Kidney (tissue), 14 donors: ENCODE data around the gene SLC20A1. TPM values are rescaled to one million over a fixed set of nuclear protein-coding genes. Genes with fewer than 3 reads are reported as not detected.

Experiments
- DNase-seq, 5 donors: peaks; one replicate each; pipeline ENCODE4 v3.0.0-alpha.2; 2013 to 2020
- FAIRE-seq: peaks from 2 replicates; lab custom pipeline; 2012; peaks lifted over from hg19 to GRCh38; lab: Jason Lieb, UNC
- H3K27ac ChIP-seq, 2 donors: one replicate each; pipeline ENCODE4 v1.7.0; 2013; ENCODE audit warnings: low read depth in 2 of 2, low read length in 2 of 2, inconsistent platforms in 1 of 2
- H3K27me3 ChIP-seq: one replicate; pipeline ENCODE4 v1.7.1; 2013; ENCODE audit warnings: low read length, inconsistent platforms; ENCODE audit not compliant: control insufficient read depth, insufficient read depth
- H3K36me3 ChIP-seq, 3 donors: one replicate each; pipeline versions ENCODE4 v1.7.0 to v1.7.1; 2013; ENCODE audit warnings: low read length in 3 of 3, control low read depth in 1 of 3, inconsistent platforms in 1 of 3; ENCODE audit not compliant: insufficient read depth in 3 of 3, control insufficient read depth in 2 of 3
- H3K4me1 ChIP-seq, 3 donors: one replicate each; pipeline versions ENCODE4 v1.7.0 to v1.7.1; 2013; ENCODE audit warnings: low read length in 3 of 3, inconsistent platforms in 1 of 3, low read depth in 1 of 3; ENCODE audit not compliant: control insufficient read depth in 2 of 3, insufficient read depth in 2 of 3
- H3K4me3 ChIP-seq, 3 donors: one replicate each; pipeline versions ENCODE4 v1.7.0 to v1.8.1; 2013; ENCODE audit warnings: low read length in 3 of 3, control low read depth in 1 of 3, inconsistent platforms in 1 of 3
- H3K9ac ChIP-seq, 3 donors: one replicate each; pipeline versions ENCODE4 v1.7.0 to v1.7.1; 2013; ENCODE audit warnings: low read length in 3 of 3, control low read depth in 1 of 3, inconsistent platforms in 1 of 3
- H3K9me3 ChIP-seq, 3 donors: one replicate each; pipeline versions ENCODE4 v1.7.0 to v1.7.1; 2013; ENCODE audit warnings: low read length in 3 of 3, control low read depth in 1 of 3, inconsistent platforms in 1 of 3; ENCODE audit not compliant: control insufficient read depth in 2 of 3, insufficient read depth in 1 of 3
- intact Hi-C: fragments of 100-400 bp; cut with DNase I; formaldehyde crosslinking; loops from one replicate; pipeline ENCODE4 v1.11.1; 2022
- polyA plus RNA-seq: library from polyadenylated mRNA; stranded (reverse); fragments of 350-450 nt; fragmentation: Illumina TruSeq; extraction: RNeasy Lipid Tissue Mini Kit (QIAGEN cat#74804); gene quantifications from one replicate; pipeline ENCODE4 v1.2.3, GENCODE V29; 2014; ENCODE audit warnings: low read depth, low replicate concordance; ENCODE audit not compliant: insufficient read depth
- total RNA-seq: library from RNA; stranded (reverse); fragmentation: NEBNext Ultra II Directional; extraction: Animal tissue kit (Norgen Biotek cat#: 25700); gene quantifications from one replicate; pipeline ENCODE4 v1.2.1, GENCODE V29; 2021
- TF ChIP-seq, protein P1 (sequence below): IDR thresholded peaks from 3 replicates; pipeline ENCODE4 v1.5.1; 2012; ENCODE audit warnings: mild to moderate bottlenecking, moderate library complexity, borderline replicate concordance; ENCODE audit not compliant: insufficient read depth; ENCODE audit errors: extremely low read depth
- donor health status: control.
- donor health status: control.
- donor health status: control.
- donor health status: control.
- donor health status: control.
- donor health status: DM: yes; HTN: yes; CAD: no.
- donor health status: Normal renal cell carcinoma (clear cell type).

Gene SLC20A1
- total and polyA plus RNA-seq, 2 donors from 2014 or later, result 10.4 to 46.2 TPM

GRCh38 chr2:112658839-112659667 lies 13.3 kb downstream of the SLC20A1 start:
- Histone ChIP-seq H3K4me1 (peaks cover 0 to 12% (median 5%) of the 10 kb centered on the region in 3 donors), H3K9ac (no peak overlapping the region), H3K27ac (no peak overlapping the region), H3K27me3 (no peaks in the 10 kb centered on the region), H3K4me3 (no peak overlapping the region), H3K9me3 (no peaks in the 10 kb centered on the region), H3K36me3 (peaks cover 4 to 37% (median 18%) of the 10 kb centered on the region in 3 donors)
- intact Hi-C loops, result no loop called here
- TF ChIP-seq, protein P1, sequence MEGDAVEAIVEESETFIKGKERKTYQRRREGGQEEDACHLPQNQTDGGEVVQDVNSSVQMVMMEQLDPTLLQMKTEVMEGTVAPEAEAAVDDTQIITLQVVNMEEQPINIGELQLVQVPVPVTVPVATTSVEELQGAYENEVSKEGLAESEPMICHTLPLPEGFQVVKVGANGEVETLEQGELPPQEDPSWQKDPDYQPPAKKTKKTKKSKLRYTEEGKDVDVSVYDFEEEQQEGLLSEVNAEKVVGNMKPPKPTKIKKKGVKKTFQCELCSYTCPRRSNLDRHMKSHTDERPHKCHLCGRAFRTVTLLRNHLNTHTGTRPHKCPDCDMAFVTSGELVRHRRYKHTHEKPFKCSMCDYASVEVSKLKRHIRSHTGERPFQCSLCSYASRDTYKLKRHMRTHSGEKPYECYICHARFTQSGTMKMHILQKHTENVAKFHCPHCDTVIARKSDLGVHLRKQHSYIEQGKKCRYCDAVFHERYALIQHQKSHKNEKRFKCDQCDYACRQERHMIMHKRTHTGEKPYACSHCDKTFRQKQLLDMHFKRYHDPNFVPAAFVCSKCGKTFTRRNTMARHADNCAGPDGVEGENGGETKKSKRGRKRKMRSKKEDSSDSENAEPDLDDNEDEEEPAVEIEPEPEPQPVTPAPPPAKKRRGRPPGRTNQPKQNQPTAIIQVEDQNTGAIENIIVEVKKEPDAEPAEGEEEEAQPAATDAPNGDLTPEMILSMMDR, result no peak
- no peak for FAIRE-seq
- DNase-seq, result no peak

- peaks cover 0 to 12% (median 5%) of the 10 kb centered on the region in 3 donors for H3K4me1 ChIP-seq
- H3K4me3 ChIP-seq, result no peak overlapping the region
- peaks cover 4 to 41% (median 19%) of the 10 kb centered on the region in 3 donors for H3K36me3 ChIP-seq
- no peaks in the 10 kb centered on the region for H3K9me3 ChIP-seq
- H3K27me3 ChIP-seq, result no peaks in the 10 kb centered on the region
- H3K27ac ChIP-seq, result no peak overlapping the region
- no peak overlapping the region for H3K9ac ChIP-seq
- FAIRE-seq, result no peak
- no peak for DNase-seq
- TF ChIP-seq, protein P1, result no peak
- intact Hi-C loops, result no loop called here
Measured at GRCh38 chr2:112660138-112660537, 14.4 kb downstream of the SLC20A1 start.

- no peak overlapping the region for H3K9ac ChIP-seq
- peaks cover 4 to 42% (median 19%) of the 10 kb centered on the region in 3 donors for H3K36me3 ChIP-seq
- H3K27ac ChIP-seq, result no peak overlapping the region
- peaks cover 0 to 12% (median 5%) of the 10 kb centered on the region in 3 donors for H3K4me1 ChIP-seq
- H3K27me3 ChIP-seq, result no peaks in the 10 kb centered on the region
- intact Hi-C loops, result no loop called here
- H3K9me3 ChIP-seq, result no peaks in the 10 kb centered on the region
- DNase-seq (no peak), FAIRE-seq (no peak)
- TF ChIP-seq, protein P1, result no peak
- no peak overlapping the region for H3K4me3 ChIP-seq
Measured at GRCh38 chr2:112661656-112662305, 16.0 kb downstream of the SLC20A1 start.
